ENCODE results near the gene SMIM21. TPM values are rescaled to one million over a fixed set of nuclear protein-coding genes. Genes with fewer than 3 reads are reported as not detected.

SMIM21 gene
- total RNA-seq, 1 experiment from 2014 or later = not detected

DNA sequence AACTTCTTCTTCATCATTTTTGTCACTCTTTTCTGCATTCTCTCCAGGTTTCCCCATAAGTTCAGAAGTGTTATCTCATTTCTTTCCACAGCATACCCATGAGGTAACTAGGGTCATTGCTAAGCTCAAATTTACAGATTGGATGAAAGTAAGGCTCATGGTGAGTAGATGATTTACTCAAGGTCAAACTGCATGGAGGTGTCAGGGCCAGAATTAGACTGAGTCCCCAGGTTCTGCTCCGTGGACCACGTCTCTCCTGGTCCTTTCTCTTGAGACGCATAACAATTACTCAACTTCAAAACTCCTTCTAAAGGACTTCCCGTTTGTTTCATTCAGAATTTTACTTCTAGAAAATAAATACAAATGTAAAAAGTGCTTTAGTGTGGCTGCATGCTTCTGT lies 43.4 kb downstream of the SMIM21 start (continued):
- TF ChIP-seq NR1H2 (CRISPR knock-in tag; IDR thresholded peaks at IDR 0.05) (no peak), ZNF263 (CRISPR knock-in tag; IDR thresholded peaks at IDR 0.05; ENCODE audit: low read depth) (no peak), ETV6 (CRISPR knock-in tag; IDR thresholded peaks at IDR 0.05) (no peak), FOXK1 (CRISPR knock-in tag; IDR thresholded peaks at IDR 0.05) (no peak), ZNF416 (CRISPR knock-in tag; IDR thresholded peaks at IDR 0.05) (no peak), FOXP1 (CRISPR knock-in tag; IDR thresholded peaks at IDR 0.05; ENCODE audit: borderline replicate concordance) (no peak)
- TF ChIP-seq, protein P1, sequence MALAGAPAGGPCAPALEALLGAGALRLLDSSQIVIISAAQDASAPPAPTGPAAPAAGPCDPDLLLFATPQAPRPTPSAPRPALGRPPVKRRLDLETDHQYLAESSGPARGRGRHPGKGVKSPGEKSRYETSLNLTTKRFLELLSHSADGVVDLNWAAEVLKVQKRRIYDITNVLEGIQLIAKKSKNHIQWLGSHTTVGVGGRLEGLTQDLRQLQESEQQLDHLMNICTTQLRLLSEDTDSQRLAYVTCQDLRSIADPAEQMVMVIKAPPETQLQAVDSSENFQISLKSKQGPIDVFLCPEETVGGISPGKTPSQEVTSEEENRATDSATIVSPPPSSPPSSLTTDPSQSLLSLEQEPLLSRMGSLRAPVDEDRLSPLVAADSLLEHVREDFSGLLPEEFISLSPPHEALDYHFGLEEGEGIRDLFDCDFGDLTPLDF (CRISPR knock-in tag; IDR thresholded peaks at IDR 0.05) = no peak

DNA sequence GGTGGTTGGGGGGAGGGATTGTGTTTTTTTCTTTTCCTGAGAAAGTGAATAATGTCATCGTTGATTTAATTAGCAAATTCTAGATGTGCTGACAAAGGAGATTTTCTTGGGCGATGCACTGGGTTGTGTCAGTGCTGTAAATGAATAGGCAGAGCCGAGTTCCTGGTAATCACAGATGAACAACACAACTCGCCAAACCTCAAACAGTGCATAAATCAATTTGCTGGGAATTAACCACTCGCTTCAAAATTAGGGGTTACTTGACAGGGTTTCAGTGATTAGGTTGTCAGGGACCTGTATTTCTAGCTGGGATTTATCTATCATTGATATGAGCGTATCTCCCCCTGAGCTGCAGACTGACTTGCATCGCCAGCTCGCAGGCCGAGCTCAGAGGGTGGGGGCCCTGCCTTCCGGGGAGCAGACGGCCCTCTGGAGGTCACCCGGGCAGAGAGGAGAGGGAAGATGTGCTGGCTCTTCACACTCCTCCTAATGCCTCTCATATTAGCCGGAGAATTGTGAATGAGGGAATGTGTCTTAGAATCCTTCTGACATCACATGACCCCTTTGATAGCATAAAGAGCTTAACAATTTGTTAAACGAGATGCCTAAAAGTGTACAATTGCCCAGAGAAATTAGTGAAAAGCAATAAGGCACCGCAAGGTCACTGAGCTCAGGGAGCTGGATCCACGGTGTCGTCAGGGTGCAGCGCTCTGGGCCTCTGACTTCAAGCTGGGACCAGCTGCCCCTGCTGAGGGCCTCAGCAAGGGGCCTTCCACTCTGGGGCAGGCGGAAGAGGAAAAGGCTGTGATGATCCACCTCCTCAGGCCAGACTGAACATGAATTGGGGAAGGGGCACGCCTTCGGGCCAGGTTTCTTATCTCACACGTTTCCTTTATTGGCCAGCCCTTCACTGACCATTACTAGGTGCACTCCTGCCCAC lies 48.9 kb downstream of the SMIM21 start:
- no peak overlapping the region for H3K27ac Mint-ChIP-seq
- DNase-seq (ENCODE audit: low spot score) (peak; percentile 21), ATAC-seq (peak; percentile 91)
- POLR2A ChIA-PET = no interaction called here
- no peak for TF ChIP-seq IRF2 (CRISPR knock-in tag; IDR thresholded peaks at IDR 0.05; ENCODE audit: borderline replicate concordance, low read depth)
- TF ChIP-seq ZNF423 (CRISPR knock-in tag; IDR thresholded peaks at IDR 0.05) = peak; percentile 52; the same call in 1 of the 2 replicates
- CTCF ChIA-PET = interaction anchor here (1.0 to 1.2 kb wide), 2 partner anchors 39 to 146 kb away, joined by 3 read pairs; no protein-coding TSS in a partner anchor
- H3K36me3 Mint-ChIP-seq = no peaks in the 10 kb centered on the region
- H3K4me1 Mint-ChIP-seq = peaks cover 10% of the 10 kb centered on the region
- H3K9me3 Mint-ChIP-seq = peaks cover 18% of the 10 kb centered on the region
- peaks cover 4% of the 10 kb centered on the region for H3K27me3 Mint-ChIP-seq (ENCODE audit: low read depth)
- H3K4me3 Mint-ChIP-seq = no peak overlapping the region

DNA sequence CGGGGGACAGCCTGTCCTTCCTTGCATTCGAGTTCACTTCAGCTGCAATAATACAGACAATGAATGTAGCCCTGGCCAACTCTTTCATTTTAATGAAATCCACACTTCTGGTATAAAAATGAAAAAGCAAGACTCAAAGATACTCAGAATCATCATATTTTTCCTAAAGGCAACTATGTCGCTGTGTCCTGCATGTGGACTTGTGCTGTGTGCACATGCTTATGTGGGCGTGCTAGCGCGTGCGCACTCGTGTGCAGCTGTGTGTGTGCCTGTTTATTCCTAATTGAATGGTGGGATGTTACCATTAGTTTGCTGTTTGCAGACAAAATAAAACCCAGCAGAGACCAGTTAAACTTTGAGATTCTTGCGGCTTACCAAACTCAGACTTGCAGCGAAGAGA lies 49.6 kb downstream of the SMIM21 start:
- no peak for TF ChIP-seq ETV6 (CRISPR knock-in tag; IDR thresholded peaks at IDR 0.05)
- ChIA-PET POLR2A (no interaction called here), CTCF (no interaction called here)
- Mint-ChIP-seq H3K27me3 (ENCODE audit: low read depth) (peaks cover 4% of the 10 kb centered on the region), H3K4me1 (peaks cover 10% of the 10 kb centered on the region), H3K9me3 (peaks cover 21% of the 10 kb centered on the region), H3K4me3 (no peak overlapping the region), H3K27ac (no peak overlapping the region), H3K36me3 (peaks cover 2% of the 10 kb centered on the region; the same call in 1 of the 2 replicates)
- DNase-seq (ENCODE audit: low spot score) (no peak), ATAC-seq (no peak)

DNA sequence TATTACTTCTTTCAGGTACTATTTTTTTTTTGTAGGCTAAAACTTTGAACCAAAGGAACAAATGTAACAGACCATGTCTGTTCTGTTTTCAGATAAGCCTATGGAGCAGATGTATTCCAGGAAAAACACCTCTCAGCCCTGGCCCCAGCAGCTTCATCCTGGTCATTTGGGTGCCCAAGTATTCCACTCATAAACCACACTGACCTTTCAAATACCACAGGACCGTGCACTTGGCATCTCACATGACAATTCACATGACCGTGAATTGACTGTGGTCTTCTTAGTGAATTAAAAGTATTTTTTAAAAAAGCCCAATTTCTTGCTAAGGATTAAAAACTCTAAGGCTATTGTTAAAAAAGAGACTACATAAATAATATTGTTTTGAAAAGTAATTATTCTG lies 50.2 kb downstream of the SMIM21 start:
- no peak for ATAC-seq
- H3K4me3 Mint-ChIP-seq = no peak overlapping the region
- peaks cover 10% of the 10 kb centered on the region for H3K4me1 Mint-ChIP-seq
- no peak for DNase-seq (ENCODE audit: low spot score)
- H3K36me3 Mint-ChIP-seq = peaks cover 5% of the 10 kb centered on the region; the same call in 1 of the 2 replicates
- no peak overlapping the region for H3K27ac Mint-ChIP-seq
- TF ChIP-seq, protein P2, sequence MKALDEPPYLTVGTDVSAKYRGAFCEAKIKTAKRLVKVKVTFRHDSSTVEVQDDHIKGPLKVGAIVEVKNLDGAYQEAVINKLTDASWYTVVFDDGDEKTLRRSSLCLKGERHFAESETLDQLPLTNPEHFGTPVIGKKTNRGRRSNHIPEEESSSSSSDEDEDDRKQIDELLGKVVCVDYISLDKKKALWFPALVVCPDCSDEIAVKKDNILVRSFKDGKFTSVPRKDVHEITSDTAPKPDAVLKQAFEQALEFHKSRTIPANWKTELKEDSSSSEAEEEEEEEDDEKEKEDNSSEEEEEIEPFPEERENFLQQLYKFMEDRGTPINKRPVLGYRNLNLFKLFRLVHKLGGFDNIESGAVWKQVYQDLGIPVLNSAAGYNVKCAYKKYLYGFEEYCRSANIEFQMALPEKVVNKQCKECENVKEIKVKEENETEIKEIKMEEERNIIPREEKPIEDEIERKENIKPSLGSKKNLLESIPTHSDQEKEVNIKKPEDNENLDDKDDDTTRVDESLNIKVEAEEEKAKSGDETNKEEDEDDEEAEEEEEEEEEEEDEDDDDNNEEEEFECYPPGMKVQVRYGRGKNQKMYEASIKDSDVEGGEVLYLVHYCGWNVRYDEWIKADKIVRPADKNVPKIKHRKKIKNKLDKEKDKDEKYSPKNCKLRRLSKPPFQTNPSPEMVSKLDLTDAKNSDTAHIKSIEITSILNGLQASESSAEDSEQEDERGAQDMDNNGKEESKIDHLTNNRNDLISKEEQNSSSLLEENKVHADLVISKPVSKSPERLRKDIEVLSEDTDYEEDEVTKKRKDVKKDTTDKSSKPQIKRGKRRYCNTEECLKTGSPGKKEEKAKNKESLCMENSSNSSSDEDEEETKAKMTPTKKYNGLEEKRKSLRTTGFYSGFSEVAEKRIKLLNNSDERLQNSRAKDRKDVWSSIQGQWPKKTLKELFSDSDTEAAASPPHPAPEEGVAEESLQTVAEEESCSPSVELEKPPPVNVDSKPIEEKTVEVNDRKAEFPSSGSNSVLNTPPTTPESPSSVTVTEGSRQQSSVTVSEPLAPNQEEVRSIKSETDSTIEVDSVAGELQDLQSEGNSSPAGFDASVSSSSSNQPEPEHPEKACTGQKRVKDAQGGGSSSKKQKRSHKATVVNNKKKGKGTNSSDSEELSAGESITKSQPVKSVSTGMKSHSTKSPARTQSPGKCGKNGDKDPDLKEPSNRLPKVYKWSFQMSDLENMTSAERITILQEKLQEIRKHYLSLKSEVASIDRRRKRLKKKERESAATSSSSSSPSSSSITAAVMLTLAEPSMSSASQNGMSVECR (CRISPR knock-in tag; IDR thresholded peaks at IDR 0.05; ENCODE audit: borderline replicate concordance) = no peak
- TF ChIP-seq SMAD3 (CRISPR knock-in tag; IDR thresholded peaks at IDR 0.05; ENCODE audit: borderline replicate concordance) = no peak
- TF ChIP-seq, protein P3, sequence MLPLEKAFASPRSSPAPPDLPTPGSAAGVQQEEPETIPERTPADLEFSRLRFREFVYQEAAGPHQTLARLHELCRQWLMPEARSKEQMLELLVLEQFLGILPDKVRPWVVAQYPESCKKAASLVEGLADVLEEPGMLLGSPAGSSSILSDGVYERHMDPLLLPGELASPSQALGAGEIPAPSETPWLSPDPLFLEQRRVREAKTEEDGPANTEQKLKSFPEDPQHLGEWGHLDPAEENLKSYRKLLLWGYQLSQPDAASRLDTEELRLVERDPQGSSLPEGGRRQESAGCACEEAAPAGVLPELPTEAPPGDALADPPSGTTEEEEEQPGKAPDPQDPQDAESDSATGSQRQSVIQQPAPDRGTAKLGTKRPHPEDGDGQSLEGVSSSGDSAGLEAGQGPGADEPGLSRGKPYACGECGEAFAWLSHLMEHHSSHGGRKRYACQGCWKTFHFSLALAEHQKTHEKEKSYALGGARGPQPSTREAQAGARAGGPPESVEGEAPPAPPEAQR (CRISPR knock-in tag; IDR thresholded peaks at IDR 0.05) = no peak
- TF ChIP-seq, protein P4, sequence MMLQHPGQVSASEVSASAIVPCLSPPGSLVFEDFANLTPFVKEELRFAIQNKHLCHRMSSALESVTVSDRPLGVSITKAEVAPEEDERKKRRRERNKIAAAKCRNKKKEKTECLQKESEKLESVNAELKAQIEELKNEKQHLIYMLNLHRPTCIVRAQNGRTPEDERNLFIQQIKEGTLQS (CRISPR knock-in tag; conservative IDR thresholded peaks at IDR 0.05) = no peak
- TF ChIP-seq TEAD1 (CRISPR knock-in tag; IDR thresholded peaks at IDR 0.05) = no peak
- TF ChIP-seq ZNF263 (CRISPR knock-in tag; IDR thresholded peaks at IDR 0.05; ENCODE audit: low read depth) = no peak
- ChIA-PET CTCF (no interaction called here), POLR2A (no interaction called here)
- peaks cover 27% of the 10 kb centered on the region for H3K9me3 Mint-ChIP-seq
- H3K27me3 Mint-ChIP-seq (ENCODE audit: low read depth) = peaks cover 4% of the 10 kb centered on the region
